A549 treated with GW870086 at 1 μM for 4 hours (cell line): ENCODE measurements around the gene CEBPG. TPM values are rescaled to one million over a fixed set of nuclear protein-coding genes. Genes with fewer than 3 reads are reported as not detected.

Experiments
- total RNA-seq: library from RNA; stranded (reverse); fragments of 200-300 nt; extraction: Qiagen RNA extraction; gene quantifications from 5 replicates; pipeline ENCODE4 v1.2.3, GENCODE V29; 2022; ENCODE audit warnings: low read depth

Gene CEBPG
- 40.3 to 49.2 TPM (median 47.3 TPM) in 5 replicates for total RNA-seq

DNA sequence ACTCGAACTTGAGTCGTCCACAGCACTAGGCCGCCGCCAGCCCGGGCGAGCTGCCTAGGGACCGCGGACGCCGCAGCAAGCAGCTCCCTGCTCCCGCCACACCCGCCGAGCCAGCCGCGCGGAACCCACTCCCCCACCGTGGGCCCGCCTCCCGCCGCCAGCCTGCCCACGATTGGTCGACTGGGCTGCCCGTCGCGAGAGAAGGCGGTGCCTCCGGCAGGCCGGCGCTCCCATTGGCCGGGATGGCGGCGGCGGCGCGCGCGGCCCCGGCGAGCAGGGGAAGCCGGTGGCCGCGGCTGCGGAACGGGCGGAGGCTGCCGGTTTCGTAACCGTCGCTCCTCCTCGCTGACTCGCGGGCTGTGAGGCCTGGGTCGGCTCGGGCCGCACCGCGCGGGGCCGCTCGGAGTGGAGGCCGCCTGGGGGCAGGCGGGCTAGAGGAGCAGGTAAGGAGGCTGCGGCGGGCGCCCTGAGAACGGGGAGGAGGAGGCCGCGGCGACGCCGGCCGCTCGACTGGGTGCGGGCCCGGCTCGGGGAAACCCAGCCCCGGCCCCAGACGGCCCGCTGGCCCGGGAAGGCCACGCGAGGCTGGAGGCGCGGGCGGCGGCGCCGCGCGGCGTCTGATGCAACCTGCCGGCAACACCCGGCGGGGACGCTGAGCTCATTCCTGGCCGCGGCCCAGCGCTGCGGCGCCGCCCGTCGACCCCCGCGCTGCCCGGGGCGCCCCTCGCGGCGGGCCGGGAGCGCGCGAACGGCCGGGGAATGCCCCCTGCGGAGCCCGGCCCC lies at the start of gene CEBPG:
Gene CEBPG (plus strand): TSS at position 257 of the 783 bp plus-strand sequence. CDS start 5,531 bp downstream, outside the sequence.

Other genes with a start within 250 kb of the CEBPG start
- not detected in 5 replicates for gene WDR88, start 241.6 kb upstream of the CEBPG start, total RNA-seq
- 35.0 to 57.4 TPM (median 49.2 TPM) in 5 replicates for gene LRP3, start 179.4 kb upstream of the CEBPG start, total RNA-seq
- 0.08 to 0.17 TPM (median 0.15 TPM) in 3 of 5 replicates, not detected in the others for gene SLC7A10, start 147.9 kb upstream of the CEBPG start, total RNA-seq
- gene CEBPA, start 71.2 kb upstream of the CEBPG start, total RNA-seq = 6.5 to 11.0 TPM (median 10.2 TPM) in 5 replicates
- 105 to 120 TPM (median 118 TPM) in 5 replicates for gene PEPD, start 148.1 kb downstream of the CEBPG start, total RNA-seq
- 0.09 to 0.33 TPM (median 0.14 TPM) in 5 replicates for gene CHST8, start 248.2 kb downstream of the CEBPG start, total RNA-seq